GM12878 (cell line): ENCODE data around the gene TBC1D9B. TPM values are rescaled to one million over a fixed set of nuclear protein-coding genes. Genes with fewer than 3 reads are reported as not detected.

Experiments used
- ATAC-seq: fragments of 200-7000 bp; cut with Tn5 transposase; 3 replicates; pipeline ENCODE4 v1.9.1; 2020; ENCODE audit warnings: mild to moderate bottlenecking, moderate library complexity
- BruUV-seq: library from RNA; stranded (reverse); fragments of 400-500 nt; replicated peaks from 2 replicates; lab custom pipeline; 2021; lab: Mats Ljungman, UMichigan
- CTCF ChIA-PET: fragments of 300-600 bp; sonication (Branson Sonifier 250); formaldehyde crosslinking; extraction: SDS; loops from one replicate; lab custom pipeline; 2021; ENCODE audit warnings: inconsistent platforms; lab: Yijun Ruan, JAX
- POLR2A ChIA-PET: fragments of 350-600 bp; formaldehyde crosslinking; extraction: SDS; loops from one replicate; lab custom pipeline; 2021; ENCODE audit warnings: inconsistent platforms; lab: Charles Lee
- RAD21 ChIA-PET: fragments of 300-600 bp; sonication (Branson Sonifier 250); formaldehyde crosslinking; loops from one replicate; lab custom pipeline; 2023; ENCODE audit warnings: antibody characterized with exemption; ENCODE audit not compliant: unreplicated experiment; lab: Charles Lee
- SMC1A ChIA-PET: fragments of 300-600 bp; sonication (Branson Sonifier 250); formaldehyde crosslinking; loops from one replicate; lab custom pipeline; 2023; ENCODE audit not compliant: unreplicated experiment, uncharacterized antibody; lab: Charles Lee
- DNase-seq: peaks from one replicate; pipeline ENCODE4 v3.0.0-alpha.2; 2011; ENCODE audit warnings: low read depth, low spot score
- FAIRE-seq: peaks from 3 replicates; lab custom pipeline; 2011; peaks lifted over from hg19 to GRCh38; lab: Jason Lieb, UNC
- H2AFZ ChIP-seq: 2 replicates; pipeline ENCODE4 v1.6.0; 2011; ENCODE audit warnings: low read depth, low read length, control low read depth; ENCODE audit not compliant: control insufficient read depth
- H3K27ac ChIP-seq: 2 replicates; pipeline ENCODE4 v1.5.1; 2011; ENCODE audit warnings: control low read depth; ENCODE audit not compliant: control insufficient read depth, insufficient read depth
- H3K27me3 ChIP-seq, 2 experiments: replicated peaks in 1 of 2; 2 replicates each; pipeline versions ENCODE4 v1.6.0 to v1.6.1; 2011; ENCODE audit warnings: low read length in 1 of 2; ENCODE audit not compliant: control insufficient read depth in 2 of 2, insufficient read depth in 2 of 2
- H3K36me3 ChIP-seq, 2 experiments: 2 replicates each; pipeline ENCODE4 v1.5.1; 2011; ENCODE audit warnings: low read length in 1 of 2; ENCODE audit not compliant: control insufficient read depth in 2 of 2, insufficient read depth in 2 of 2
- H3K4me1 ChIP-seq: 2 replicates; pipeline ENCODE4 v1.6.1; 2011; ENCODE audit warnings: mild to moderate bottlenecking, low read length, moderate library complexity, mixed read lengths; ENCODE audit not compliant: control insufficient read depth, insufficient read depth
- H3K4me2 ChIP-seq: 2 replicates; pipeline ENCODE4 v1.6.0; 2011; ENCODE audit warnings: control low read depth; ENCODE audit not compliant: control insufficient read depth, insufficient read depth
- H3K4me3 ChIP-seq: fragments of 200-600 bp; sonication (generic); 2 replicates; pipeline ENCODE4 v1.5.1; 2016
- H3K79me2 ChIP-seq: 2 replicates; pipeline ENCODE4 v1.6.0; 2011; ENCODE audit warnings: low read length; ENCODE audit not compliant: control insufficient read depth, insufficient read depth
- H3K9ac ChIP-seq: 2 replicates; pipeline ENCODE4 v1.8.0; 2011; ENCODE audit warnings: low read length, control low read depth, mixed read lengths; ENCODE audit not compliant: control insufficient read depth, insufficient read depth
- H3K9me3 ChIP-seq: replicated peaks from 3 replicates; pipeline ENCODE4 v1.5.1; 2011; ENCODE audit warnings: mild to moderate bottlenecking, low read length; ENCODE audit not compliant: control insufficient read depth, insufficient read depth
- H4K20me1 ChIP-seq: 2 replicates; pipeline ENCODE4 v1.6.0; 2011; ENCODE audit not compliant: control insufficient read depth, insufficient read depth
- CBFB ChIP-seq: IDR thresholded peaks from 2 replicates; pipeline ENCODE4 v1.6.1; 2016; ENCODE audit warnings: antibody characterized with exemption, low read depth
- EED ChIP-seq: sonication (generic); IDR thresholded peaks from 2 replicates; pipeline ENCODE4 v1.6.1; 2016; ENCODE audit warnings: antibody characterized with exemption, low read depth
- IKZF1 ChIP-seq: fragments of 450-650 bp; conservative IDR thresholded peaks from 2 replicates; pipeline ENCODE4 v1.6.1; 2017; ENCODE audit warnings: antibody characterized with exemption, mild to moderate bottlenecking
- IRF4 ChIP-seq: IDR thresholded peaks from 2 replicates; pipeline ENCODE4 v1.6.1; 2011; ENCODE audit warnings: low read depth, low read length
- POLR2A ChIP-seq: IDR thresholded peaks from 2 replicates; pipeline ENCODE4 v1.6.1; 2011; ENCODE audit warnings: low read depth, mild to moderate bottlenecking, low read length
- POLR2AphosphoS5 ChIP-seq: IDR thresholded peaks from 2 replicates; pipeline ENCODE4 v1.6.1; 2011; ENCODE audit warnings: mild to moderate bottlenecking, low read length, inconsistent platforms
- ZNF207 ChIP-seq: fragments of 450-650 bp; IDR thresholded peaks from 2 replicates; pipeline ENCODE4 v1.6.1; 2014; ENCODE audit warnings: antibody characterized with exemption, mild to moderate bottlenecking, borderline replicate concordance
- whole genome bisulfite sequencing: methylation state at CpG from one replicate; pipeline ENCODE4 v1.1.6; 2016; ENCODE audit warnings: low lambda C conversion rate; ENCODE audit not compliant: insufficient replicate concordance, insufficient coverage; ENCODE audit errors: missing lambda C conversion rate; 5-methylcytosine and 5-hydroxymethylcytosine counted together
- in situ Hi-C: fragments of 300-500 bp; cut with MboI; formaldehyde crosslinking; loops from 9 replicates; pipeline ENCODE4 v1.14.3; 2018; ENCODE audit warnings: mixed read lengths
- intact Hi-C: fragments of 100-400 bp; cut with micrococcal nuclease; formaldehyde crosslinking; loops from one replicate; pipeline ENCODE4 v1.14.2; 2022; ENCODE audit not compliant: unreplicated experiment
- polyA plus RNA-seq, 11 experiments: library from polyadenylated mRNA; depleted of rRNA in 4 of 11; unstranded in 6 of 11; stranded (reverse) in 5 of 11; fragments of >200 nt; fragmentation: Nextera tagmentation in 4 of 11; fragmentation: Illumina TruSeq in 1 of 11; extraction: Ambion mirVana in 4 of 11; extraction: Trizol in 1 of 11; gene quantifications; 1 replicate in 1 of 11; 2 replicates in 10 of 11; pipeline versions ENCODE4 v1.2.1 to v1.2.3, GENCODE V29; 2011 to 2016; ENCODE audit warnings: inconsistent platforms in 2 of 11, missing spikeins in 2 of 11, low read depth in 1 of 11
- total RNA-seq, 4 experiments: library from RNA; depleted of rRNA in 3 of 4; stranded (reverse); fragments of >200 nt in 3 of 4; fragmentation: Illumina TruSeq in 1 of 4; extraction: Trizol in 1 of 4; gene quantifications; 2 replicates each; pipeline versions ENCODE4 v1.2.1 to v1.2.3, GENCODE V29; 2013 to 2021

The TBC1D9B gene
- total and polyA plus RNA-seq, 10 of the 15 experiments (the other 5 are each of a cell fraction or from before 2014, with no cell fraction given): 4.0 to 74.2 (median 34.6) TPM

DNA sequence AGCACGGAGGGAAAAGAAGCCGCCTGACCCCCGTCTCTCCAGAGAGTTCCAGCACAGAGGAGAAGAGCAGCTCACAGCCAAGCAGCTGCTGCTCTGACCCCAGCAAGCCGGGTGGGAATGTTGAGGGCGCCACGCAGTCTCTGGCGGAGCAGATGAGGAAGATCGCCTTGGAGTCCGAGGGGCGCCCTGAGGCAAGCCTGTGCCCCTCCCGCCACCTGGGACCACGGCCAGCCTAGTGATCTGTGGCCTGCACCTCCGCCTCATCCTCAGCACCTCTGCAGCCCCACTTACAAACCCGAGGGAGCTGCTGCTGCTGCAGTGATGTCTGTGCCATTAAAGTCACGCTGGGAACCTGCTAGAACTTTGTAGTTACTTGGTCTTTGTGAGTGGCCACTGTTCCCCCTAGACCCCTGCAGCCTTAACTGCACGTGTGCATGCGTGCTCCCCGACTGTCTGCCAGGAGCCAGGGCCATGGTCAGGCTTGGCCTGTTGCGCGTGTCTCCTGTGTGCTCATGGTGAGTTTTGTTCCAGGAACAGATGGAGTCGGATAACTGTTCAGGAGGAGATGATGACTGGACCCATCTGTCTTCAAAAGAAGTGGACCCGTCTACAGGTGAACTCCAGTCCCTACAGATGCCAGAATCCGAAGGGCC, 74.5 kb downstream of the TBC1D9B start:
- SMC1A ChIA-PET: interaction anchor here (1.2 kb wide), 1 partner anchor 11 kb away, joined by 3 read pairs; no protein-coding TSS in a partner anchor
- H3K9me3 ChIP-seq: no peaks in the 10 kb centered on the region
- H3K4me3 ChIP-seq: no peak overlapping the region
- peaks cover 30 to 38% of the 10 kb centered on the region in 2 experiments for H3K36me3 ChIP-seq
- DNase-seq (no peak), ATAC-seq (no peak), FAIRE-seq (no peak)
- no TSS peak for BruUV-seq
- no peak overlapping the region for H3K4me2 ChIP-seq
- H4K20me1 ChIP-seq: no peaks in the 10 kb centered on the region
- no peak overlapping the region for H3K27ac ChIP-seq
- POLR2A ChIA-PET: interaction anchor here (0.8 kb wide), 1 partner anchor 13 kb away, joined by 3 read pairs; the partner anchor contains the start of gene SQSTM1
- CTCF ChIA-PET: no interaction called here
- in situ Hi-C loops (no loop called here), intact Hi-C loops (no loop called here)
- no peak overlapping the region for H3K9ac ChIP-seq
- no peaks in the 10 kb centered on the region for H3K79me2 ChIP-seq
- H2AFZ ChIP-seq: no peak overlapping the region
- H3K27me3 ChIP-seq: no peaks in the 10 kb centered on the region
- whole genome bisulfite sequencing: 88% methylated on average over 23 of the region's 23 CpGs
- peaks cover 9% of the 10 kb centered on the region for H3K4me1 ChIP-seq
- TF ChIP-seq EED (no peak), IKZF1 (no peak), POLR2A (peak; percentile 60), POLR2AphosphoS5 (peak; percentile 68; the same call in 1 of the 2 replicates), CBFB (no peak), ZNF207 (no peak)
- RAD21 ChIA-PET: interaction anchor here (1.0 kb wide), 1 partner anchor 70 kb away, joined by 3 read pairs; no protein-coding TSS in a partner anchor

DNA sequence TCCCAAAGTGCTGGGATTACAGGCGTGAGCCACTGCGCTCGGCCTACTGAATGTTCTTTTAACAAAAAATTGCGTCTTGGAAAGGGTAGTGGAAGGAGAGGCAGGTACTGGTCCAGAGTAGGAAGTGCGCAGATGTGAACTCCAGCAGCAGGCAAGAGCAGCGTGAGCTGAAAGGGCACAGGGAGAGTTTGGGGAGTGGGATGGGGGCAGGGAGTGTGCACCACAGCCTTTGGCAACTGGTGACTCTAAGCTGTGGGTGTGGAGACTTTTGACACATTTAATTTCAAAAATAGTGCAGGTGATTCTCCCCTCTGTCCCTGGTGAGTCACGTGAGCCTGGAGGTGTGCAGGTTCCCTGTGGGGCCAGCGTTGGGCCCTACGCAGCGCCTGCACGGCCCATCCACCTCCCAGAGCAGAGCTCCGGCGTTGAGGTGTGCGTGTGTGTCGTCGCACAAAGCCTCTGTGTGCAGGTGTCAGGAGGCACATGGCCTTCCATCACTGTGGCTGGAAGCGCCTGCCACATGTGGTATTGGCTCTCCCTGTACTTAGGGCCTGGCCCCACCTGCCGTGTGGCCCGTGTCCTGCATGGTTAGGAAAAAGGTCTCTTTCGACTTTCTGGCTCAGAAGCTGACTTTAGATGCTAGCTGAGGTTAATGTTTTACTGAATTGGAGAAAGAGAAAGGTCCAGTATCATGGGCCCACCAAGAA, 75.5 kb downstream of the TBC1D9B start:
- ChIA-PET POLR2A (interaction anchor here (0.5 to 0.8 kb wide), 2 partner anchors 12 to 15 kb away, joined by 3 to 6 read pairs; partner anchors contain the start of gene SQSTM1), RAD21 (interaction anchor here (1.0 kb wide), 1 partner anchor 69 kb away, joined by 3 read pairs; no protein-coding TSS in a partner anchor)
- ATAC-seq: no peak

More for the DNA sequence above, 75.5 kb downstream of the TBC1D9B start:
- H3K4me2 ChIP-seq: no peak overlapping the region
- FAIRE-seq (no peak), DNase-seq (no peak)
- ChIA-PET CTCF (no interaction called here), SMC1A (no interaction called here)
- no TSS peak for BruUV-seq
- intact Hi-C loops: no loop called here
- H3K36me3 ChIP-seq: peaks cover 24 to 42% of the 10 kb centered on the region in 2 experiments
- H3K9ac ChIP-seq: no peak overlapping the region
- TF ChIP-seq IRF4 (no peak), POLR2AphosphoS5 (peak; percentile 42), POLR2A (peak; percentile 58)
- TF ChIP-seq, all 136 proteins: peak for 2
- H3K79me2 ChIP-seq: no peaks in the 10 kb centered on the region
- H2AFZ ChIP-seq: no peak overlapping the region
- no peak overlapping the region for H3K27ac ChIP-seq
- in situ Hi-C loops: no loop called here
- 91% methylated on average over 19 of the region's 20 CpGs for WGBS
- H3K9me3 ChIP-seq: no peaks in the 10 kb centered on the region
- H3K4me3 ChIP-seq: no peak overlapping the region
- peaks cover 9% of the 10 kb centered on the region for H3K4me1 ChIP-seq
- no peaks in the 10 kb centered on the region for H4K20me1 ChIP-seq
- H3K27me3 ChIP-seq: no peaks in the 10 kb centered on the region
